OCI-LY3 (cell line): Measurements from ENCODE around the gene P3H2.

Source experiments
- H2AFZ ChIP-seq: fragments of 200-600, 300-600 bp; shearing (Covaris generic); 2 replicates; pipeline ENCODE4 v1.6.0; 2014; ENCODE audit warnings: antibody characterized with exemption, low read depth, low read length
- H3K27ac ChIP-seq: fragments of 200-600, 300-600 bp; sonication (generic); 2 replicates; pipeline ENCODE4 v1.5.1; 2014; ENCODE audit warnings: mild to moderate bottlenecking, low read length, moderate library complexity, mixed read lengths
- H3K27me3 ChIP-seq: fragments of 200-600, 300-600 bp; sonication (generic); 2 replicates; pipeline ENCODE4 v1.6.1; 2014; ENCODE audit warnings: low read depth, low read length, mixed read lengths
- H3K36me3 ChIP-seq: fragments of 200-600, 300-600 bp; sonication (generic); replicated peaks from 2 replicates; pipeline ENCODE3; 2014; ENCODE audit warnings: low read depth, low read length, mixed read lengths
- H3K4me1 ChIP-seq: fragments of 300-600, 200-600 bp; sonication (generic); 2 replicates; pipeline ENCODE4 v1.6.1; 2014; ENCODE audit warnings: low read length, mixed read lengths
- H3K4me2 ChIP-seq: fragments of 200-600, 300-600 bp; sonication (generic); 2 replicates; pipeline ENCODE4 v1.6.1; 2014; ENCODE audit warnings: low read length, mixed read lengths
- H3K4me3 ChIP-seq: fragments of 300-600, 200-600 bp; sonication (generic); 2 replicates; pipeline ENCODE4 v1.5.1; 2014; ENCODE audit warnings: antibody characterized with exemption, mild to moderate bottlenecking, low read length, moderate library complexity
- H3K79me2 ChIP-seq: fragments of 300-600, 200-600 bp; shearing (Covaris generic); 2 replicates; pipeline ENCODE4 v1.6.1; 2014; ENCODE audit warnings: mild to moderate bottlenecking, low read length, mixed read lengths
- H3K9ac ChIP-seq: fragments of 300-600, 200-600 bp; shearing (Covaris generic); 2 replicates; pipeline ENCODE4 v1.6.0; 2014; ENCODE audit warnings: mild to moderate bottlenecking, low read length, moderate library complexity
- H3K9me3 ChIP-seq: fragments of 200-600, 300-600 bp; shearing (Covaris generic); 2 replicates; pipeline ENCODE4 v1.6.1; 2014; ENCODE audit warnings: low read length, mixed read lengths; ENCODE audit not compliant: insufficient read depth
- H4K20me1 ChIP-seq: fragments of 200-600, 300-600 bp; sonication (generic); 2 replicates; pipeline ENCODE4 v1.6.1; 2016; ENCODE audit warnings: low read length, mixed read lengths; ENCODE audit not compliant: insufficient read depth
- EZH2phosphoT487 ChIP-seq: fragments of 200-600 bp; shearing (Covaris generic); IDR thresholded peaks from 2 replicates; pipeline ENCODE4 v1.6.1; 2018; ENCODE audit warnings: antibody characterized with exemption, mixed run types, low read depth
- TF ChIP-seq, protein P1 (sequence below): fragments of 200-600, 300-600 bp; sonication (generic); IDR thresholded peaks from 2 replicates; pipeline ENCODE4 v1.5.1; 2014; ENCODE audit warnings: antibody characterized with exemption, low read length, low read depth

P3H2 gene

DNA sequence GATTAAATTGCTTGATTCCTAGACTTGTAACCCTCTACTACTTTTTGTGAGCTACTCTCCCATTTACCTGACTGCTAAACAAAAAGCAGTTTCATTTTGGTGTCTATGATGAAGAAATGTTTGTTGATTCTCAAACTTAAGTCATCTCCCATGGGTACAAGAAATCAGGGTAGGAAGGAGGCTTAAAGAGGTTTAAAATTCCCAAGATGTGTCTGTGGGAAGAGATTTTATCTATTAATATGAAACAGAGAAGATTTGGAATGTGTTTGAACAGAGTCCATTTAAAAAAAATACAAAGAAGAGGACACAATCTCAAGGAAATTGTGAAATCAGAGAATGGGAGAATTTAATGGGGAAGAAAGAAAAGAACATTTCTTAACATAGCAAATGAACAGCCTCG is 14.8 kb downstream of the P3H2 start:
- H3K4me1 ChIP-seq: peaks cover 15% of the 10 kb centered on the region
- no peaks in the 10 kb centered on the region for H4K20me1 ChIP-seq
- no peak overlapping the region for H3K4me2 ChIP-seq

DNA sequence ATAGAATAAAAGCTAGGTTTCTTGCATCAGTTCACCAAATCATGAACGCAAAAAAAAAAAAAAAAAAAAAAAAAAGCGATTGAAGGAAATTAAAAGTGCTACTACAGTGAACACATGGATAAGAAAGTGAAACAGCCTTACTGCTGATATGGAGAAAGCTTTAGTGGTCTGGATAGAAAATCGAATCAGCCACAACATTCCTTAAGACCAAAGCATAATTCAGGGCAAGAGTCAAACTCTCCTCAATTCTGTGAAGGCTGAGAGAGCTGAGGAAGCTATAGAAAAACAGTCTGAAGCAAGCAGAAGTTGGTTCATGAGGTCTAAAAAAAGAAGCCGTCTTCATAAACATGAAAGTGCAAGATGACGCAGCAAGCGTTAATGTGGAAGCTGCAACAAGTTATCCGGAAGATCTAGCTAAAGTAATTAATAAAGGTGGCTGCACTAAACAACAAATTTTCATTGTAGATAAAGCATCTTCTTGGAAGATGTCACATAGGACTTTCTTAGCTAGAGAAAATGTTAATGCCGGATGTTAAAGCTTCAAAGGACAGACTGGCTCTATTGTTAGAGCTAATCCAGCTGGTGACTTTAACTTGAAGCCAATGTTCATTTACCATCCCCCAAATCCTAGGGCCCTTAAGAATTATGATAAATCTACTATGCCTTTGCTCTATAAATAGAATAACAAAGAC is 19.2 kb downstream of the P3H2 start:
- H3K27me3 ChIP-seq: no peaks in the 10 kb centered on the region
- peak overlapping the region; percentile 47 for H3K9ac ChIP-seq
- TF ChIP-seq, protein P1, sequence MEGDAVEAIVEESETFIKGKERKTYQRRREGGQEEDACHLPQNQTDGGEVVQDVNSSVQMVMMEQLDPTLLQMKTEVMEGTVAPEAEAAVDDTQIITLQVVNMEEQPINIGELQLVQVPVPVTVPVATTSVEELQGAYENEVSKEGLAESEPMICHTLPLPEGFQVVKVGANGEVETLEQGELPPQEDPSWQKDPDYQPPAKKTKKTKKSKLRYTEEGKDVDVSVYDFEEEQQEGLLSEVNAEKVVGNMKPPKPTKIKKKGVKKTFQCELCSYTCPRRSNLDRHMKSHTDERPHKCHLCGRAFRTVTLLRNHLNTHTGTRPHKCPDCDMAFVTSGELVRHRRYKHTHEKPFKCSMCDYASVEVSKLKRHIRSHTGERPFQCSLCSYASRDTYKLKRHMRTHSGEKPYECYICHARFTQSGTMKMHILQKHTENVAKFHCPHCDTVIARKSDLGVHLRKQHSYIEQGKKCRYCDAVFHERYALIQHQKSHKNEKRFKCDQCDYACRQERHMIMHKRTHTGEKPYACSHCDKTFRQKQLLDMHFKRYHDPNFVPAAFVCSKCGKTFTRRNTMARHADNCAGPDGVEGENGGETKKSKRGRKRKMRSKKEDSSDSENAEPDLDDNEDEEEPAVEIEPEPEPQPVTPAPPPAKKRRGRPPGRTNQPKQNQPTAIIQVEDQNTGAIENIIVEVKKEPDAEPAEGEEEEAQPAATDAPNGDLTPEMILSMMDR: no peak
- TF ChIP-seq EZH2phosphoT487: no peak
- H3K79me2 ChIP-seq: peaks cover 8% of the 10 kb centered on the region
- peak overlapping the region; percentile 67 for H3K27ac ChIP-seq
- peaks cover 31% of the 10 kb centered on the region for H3K4me1 ChIP-seq
- H2AFZ ChIP-seq: peak overlapping the region; percentile 69
- H3K9me3 ChIP-seq: no peaks in the 10 kb centered on the region
- no peaks in the 10 kb centered on the region for H4K20me1 ChIP-seq
- H3K4me3 ChIP-seq: peak overlapping the region; percentile 56
- peak overlapping the region; percentile 61 for H3K4me2 ChIP-seq
- H3K36me3 ChIP-seq: no peaks in the 10 kb centered on the region

More for the DNA sequence above, 14.8 kb downstream of the P3H2 start:
- TF ChIP-seq EZH2phosphoT487: no peak
- TF ChIP-seq, protein P1: no peak
- Histone ChIP-seq H2AFZ (no peak overlapping the region), H3K36me3 (no peaks in the 10 kb centered on the region), H3K27ac (no peak overlapping the region), H3K79me2 (peaks cover 2% of the 10 kb centered on the region), H3K4me3 (no peak overlapping the region), H3K9me3 (no peaks in the 10 kb centered on the region), H3K27me3 (no peaks in the 10 kb centered on the region), H3K9ac (no peak overlapping the region)

DNA sequence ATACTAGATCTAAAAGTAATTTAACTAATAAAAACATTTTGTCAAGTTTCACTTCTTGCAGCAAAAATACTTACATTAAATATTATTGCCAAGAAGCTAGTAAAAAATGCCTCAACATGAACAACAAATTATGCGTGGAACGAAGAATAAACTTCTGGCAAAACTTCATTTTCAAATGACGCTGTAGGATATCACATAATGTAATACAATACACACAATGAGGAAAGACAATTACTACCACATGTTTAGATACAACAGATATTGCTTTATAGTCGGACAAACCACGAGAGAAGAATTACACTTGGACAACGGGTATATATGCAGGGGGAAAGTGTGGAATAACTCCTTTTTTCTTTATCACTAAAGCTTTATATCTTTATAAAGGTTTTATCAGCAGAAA is 21.6 kb downstream of the P3H2 start:
- no peaks in the 10 kb centered on the region for H3K27me3 ChIP-seq
- H3K36me3 ChIP-seq: peaks cover 3% of the 10 kb centered on the region
- H3K4me2 ChIP-seq: no peak overlapping the region
- no peak overlapping the region for H2AFZ ChIP-seq
- peaks cover 48% of the 10 kb centered on the region for H3K4me1 ChIP-seq
- TF ChIP-seq EZH2phosphoT487: no peak
- TF ChIP-seq, protein P1: no peak
- H3K4me3 ChIP-seq: no peak overlapping the region
- H3K27ac ChIP-seq: no peak overlapping the region
- no peaks in the 10 kb centered on the region for H4K20me1 ChIP-seq
- H3K79me2 ChIP-seq: peaks cover 17% of the 10 kb centered on the region
- no peaks in the 10 kb centered on the region for H3K9me3 ChIP-seq
- no peak overlapping the region for H3K9ac ChIP-seq

DNA sequence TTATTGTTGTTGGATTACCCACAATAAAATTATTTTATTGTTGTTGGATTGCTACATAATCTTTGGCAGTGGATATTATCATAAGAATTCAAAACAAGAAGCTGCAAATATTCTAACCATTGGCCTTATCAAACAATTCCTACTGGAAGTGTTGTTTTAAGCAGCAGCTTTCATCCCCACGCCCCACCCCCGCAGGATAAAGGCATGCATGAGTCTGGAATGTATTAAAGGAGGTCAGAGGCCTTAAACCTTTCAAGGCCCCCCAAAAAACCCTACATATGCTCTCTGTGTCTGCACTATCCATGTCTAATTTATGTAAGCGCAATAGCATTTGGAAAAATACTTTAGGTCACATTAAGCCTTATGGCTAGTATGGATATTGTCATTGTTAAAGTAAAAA is 23.1 kb downstream of the P3H2 start:
- no peak overlapping the region for H3K4me3 ChIP-seq
- H3K4me2 ChIP-seq: no peak overlapping the region
- peaks cover 55% of the 10 kb centered on the region for H3K4me1 ChIP-seq

More for the DNA sequence above, 23.1 kb downstream of the P3H2 start:
- Histone ChIP-seq H3K79me2 (peaks cover 20% of the 10 kb centered on the region), H2AFZ (no peak overlapping the region), H3K27me3 (no peaks in the 10 kb centered on the region), H3K9ac (no peak overlapping the region), H3K27ac (no peak overlapping the region), H3K36me3 (peaks cover 5% of the 10 kb centered on the region), H4K20me1 (no peaks in the 10 kb centered on the region), H3K9me3 (no peaks in the 10 kb centered on the region)
- TF ChIP-seq EZH2phosphoT487: no peak
- TF ChIP-seq, protein P1: no peak
